GM12865 (cell line): ENCODE data around the gene PFKFB4.

Experiments
- DNase-seq: peaks from one replicate; pipeline ENCODE4 v3.0.0; 2010; ENCODE audit warnings: low read depth
- H3K4me3 ChIP-seq: 2 replicates; pipeline ENCODE4 v1.5.1; 2011; ENCODE audit warnings: mild to moderate bottlenecking, low read depth, low read length, control low read depth
- CTCF ChIP-seq: IDR thresholded peaks from 2 replicates; pipeline ENCODE4 v1.5.1; 2011; ENCODE audit warnings: low read length, control low read depth, low read depth, inconsistent platforms; ENCODE audit not compliant: insufficient read depth; ENCODE audit errors: missing control alignments

Gene PFKFB4

GRCh38 chr3:48565591-48566400, 9.2 kb upstream of the PFKFB4 start:
- H3K4me3 ChIP-seq: no peak overlapping the region
- TF ChIP-seq CTCF: no peak
- no peak for DNase-seq

GRCh38 chr3:48565186-48565585, 8.6 kb upstream of the PFKFB4 start:
- H3K4me3 ChIP-seq: no peak overlapping the region
- DNase-seq: no peak
- no peak for TF ChIP-seq CTCF

- no peak for DNase-seq
- no peak overlapping the region for H3K4me3 ChIP-seq
- TF ChIP-seq CTCF: no peak
Measured at GRCh38 chr3:48564667-48565066, 8.1 kb upstream of the PFKFB4 start.

- no peak for TF ChIP-seq CTCF
- H3K4me3 ChIP-seq: no peak overlapping the region
- peak; percentile 30 for DNase-seq
Measured at GRCh38 chr3:48564022-48564421, 7.4 kb upstream of the PFKFB4 start.

GRCh38 chr3:48563382-48563918, 6.8 kb upstream of the PFKFB4 start, which contains the start of gene UCN2:
UCN2 (minus strand) TSS chr3:48563781; CDS start chr3:48563124, 657 bp downstream.
- no peak for TF ChIP-seq CTCF
- no peak for DNase-seq

GRCh38 chr3:48562367-48563095, 5.9 kb upstream of the PFKFB4 start:
- no peak overlapping the region for H3K4me3 ChIP-seq
- no peak for TF ChIP-seq CTCF
- no peak for DNase-seq

More at GRCh38 chr3:48563382-48563918, 6.8 kb upstream of the PFKFB4 start, which contains the start of gene UCN2:
- no peak within 1 kb of the TSS for H3K4me3 ChIP-seq
